Ovary (tissue), 3 donors: ENCODE results near the gene GOSR2.

Experiments
- CTCF ChIP-seq, 3 donors: fragments of 450-650 bp in 2 of 3; fragments of 200-600 bp in 1 of 3; IDR thresholded peaks; one replicate each; pipeline versions ENCODE4 v1.5.1 to v1.8.0; 2016 to 2022; ENCODE audit warnings: antibody characterized with exemption in 3 of 3, mild to moderate bottlenecking in 1 of 3
- EP300 ChIP-seq: sonication (generic); formaldehyde crosslinking; IDR thresholded peaks from one replicate; pipeline ENCODE4 v1.6.1; 2017; ENCODE audit warnings: antibody characterized with exemption
- POLR2A ChIP-seq: fragments of 450-650 bp; IDR thresholded peaks from one replicate; pipeline ENCODE4 v1.6.1; 2017; ENCODE audit warnings: antibody characterized with exemption, mild to moderate bottlenecking, moderate library complexity
- donor health status: DM: no; HTN: no; CAD: no.

- TF ChIP-seq POLR2A (no peak), CTCF (IDR thresholded peaks at IDR 0.05) (no peak), EP300 (no peak)
Measured at GRCh38 chr17:46982577-46982976, 59.6 kb downstream of the GOSR2 start.
